Mucosa of descending colon (tissue), 3 donors: ENCODE measurements around the gene TOGARAM2. TPM values are rescaled to one million over a fixed set of nuclear protein-coding genes. Genes with fewer than 3 reads are reported as not detected.

Experiments used
- ATAC-seq: fragments of 200-7000 bp; cut with Tn5 transposase; one replicate; pipeline ENCODE4 v1.9.1; 2020; ENCODE audit warnings: mild to moderate bottlenecking, moderate library complexity
- DNase-seq, 3 donors: peaks; one replicate each; pipeline ENCODE4 v3.0.0-alpha.2; 2020
- H3K36me3 ChIP-seq: fragments of 200-600 bp; one replicate; pipeline ENCODE4 v1.8.0; 2021; ENCODE audit warnings: low read depth, mild to moderate bottlenecking
- H3K4me1 ChIP-seq: fragments of 200-600 bp; one replicate; pipeline ENCODE4 v1.8.0; 2021; ENCODE audit warnings: low read depth, mild to moderate bottlenecking
- H3K4me3 ChIP-seq: fragments of 200-600 bp; one replicate; pipeline ENCODE4 v1.8.0; 2021; ENCODE audit warnings: mild to moderate bottlenecking
- H3K9me3 ChIP-seq: fragments of 200-600 bp; one replicate; pipeline ENCODE4 v1.8.0; 2021; ENCODE audit warnings: mild to moderate bottlenecking
- CTCF ChIP-seq: fragments of 200-600 bp; IDR thresholded peaks from one replicate; pipeline ENCODE4 v1.8.0; 2022; ENCODE audit warnings: antibody characterized with exemption, mild to moderate bottlenecking
- intact Hi-C, 2 donors: fragments of 100-400 bp; cut with DNase I in 1 of 2; cut with micrococcal nuclease in 1 of 2; formaldehyde crosslinking; loops; one replicate each; pipeline versions ENCODE4 v1.11.0 to v1.11.1; 2022; cut with DNase I, micrococcal nuclease
- total RNA-seq, 3 donors: library from RNA; stranded (reverse); fragmentation: NEBNext Ultra II Directional in 2 of 3; extraction: Animal tissue kit (Norgen Biotek cat#: 25700) in 2 of 3; gene quantifications; one replicate each; pipeline versions ENCODE4 v1.2.1 to v1.2.4, GENCODE V29; 2021 to 2023
- donor health status: DM: no; HTN: no; CAD: no; lungs with moderate emphysema.
- donor health status: DM: no; HTN: no; CAD: no.
- donor health status: DM: no; HTN: yes; CAD: no.

TOGARAM2 gene
- total RNA-seq, 3 donors from 2014 or later: 0.58 to 3.2 (median 0.81) TPM

GRCh38 chr2:28994679-28995078 is 13.6 kb downstream of the TOGARAM2 start:
- intact Hi-C loops: no loop called here
- Histone ChIP-seq H3K4me1 (peaks cover 7% of the 10 kb centered on the region), H3K4me3 (no peak overlapping the region), H3K36me3 (no peaks in the 10 kb centered on the region), H3K9me3 (no peaks in the 10 kb centered on the region)
- ATAC-seq (no peak), DNase-seq (no peak)
- no peak for TF ChIP-seq CTCF

GRCh38 chr2:28995765-28996750 is 15.0 kb downstream of the TOGARAM2 start:
- ATAC-seq (no peak), DNase-seq (no peak)
- Histone ChIP-seq H3K4me3 (no peak overlapping the region), H3K4me1 (peaks cover 7% of the 10 kb centered on the region), H3K9me3 (no peaks in the 10 kb centered on the region), H3K36me3 (no peaks in the 10 kb centered on the region)
- TF ChIP-seq CTCF: no peak
- intact Hi-C loops: no loop called here

- H3K4me1 ChIP-seq: peaks cover 7% of the 10 kb centered on the region
- no peak for DNase-seq
- no peaks in the 10 kb centered on the region for H3K9me3 ChIP-seq
- ATAC-seq: no peak
- no peak overlapping the region for H3K4me3 ChIP-seq
- no peaks in the 10 kb centered on the region for H3K36me3 ChIP-seq
- TF ChIP-seq CTCF: no peak
- intact Hi-C loops: no loop called here
These were observed 16.2 kb downstream of the TOGARAM2 start for GRCh38 chr2:28997237-28997846.

GRCh38 chr2:28997847-28998735 is 17.0 kb downstream of the TOGARAM2 start:
- H3K4me1 ChIP-seq: peaks cover 7% of the 10 kb centered on the region
- ATAC-seq (no peak), DNase-seq (no peak)
- no peak overlapping the region for H3K4me3 ChIP-seq
- H3K9me3 ChIP-seq: no peaks in the 10 kb centered on the region
- intact Hi-C loops: no loop called here
- H3K36me3 ChIP-seq: no peaks in the 10 kb centered on the region
- TF ChIP-seq CTCF: no peak

- no peaks in the 10 kb centered on the region for H3K9me3 ChIP-seq
- ATAC-seq: peak; percentile 82
- H3K4me1 ChIP-seq: no peaks in the 10 kb centered on the region
- no peak for TF ChIP-seq CTCF
- DNase-seq: peak in 2 of 3 donors; percentile 46 to 78
- intact Hi-C loops: no loop called here
- no peaks in the 10 kb centered on the region for H3K36me3 ChIP-seq
- no peak overlapping the region for H3K4me3 ChIP-seq
These were observed 19.4 kb downstream of the TOGARAM2 start for GRCh38 chr2:29000481-29000880.
